ENCODE measurements around the gene TMEM119.

The TMEM119 gene, protein sequence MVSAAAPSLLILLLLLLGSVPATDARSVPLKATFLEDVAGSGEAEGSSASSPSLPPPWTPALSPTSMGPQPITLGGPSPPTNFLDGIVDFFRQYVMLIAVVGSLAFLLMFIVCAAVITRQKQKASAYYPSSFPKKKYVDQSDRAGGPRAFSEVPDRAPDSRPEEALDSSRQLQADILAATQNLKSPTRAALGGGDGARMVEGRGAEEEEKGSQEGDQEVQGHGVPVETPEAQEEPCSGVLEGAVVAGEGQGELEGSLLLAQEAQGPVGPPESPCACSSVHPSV

DNA sequence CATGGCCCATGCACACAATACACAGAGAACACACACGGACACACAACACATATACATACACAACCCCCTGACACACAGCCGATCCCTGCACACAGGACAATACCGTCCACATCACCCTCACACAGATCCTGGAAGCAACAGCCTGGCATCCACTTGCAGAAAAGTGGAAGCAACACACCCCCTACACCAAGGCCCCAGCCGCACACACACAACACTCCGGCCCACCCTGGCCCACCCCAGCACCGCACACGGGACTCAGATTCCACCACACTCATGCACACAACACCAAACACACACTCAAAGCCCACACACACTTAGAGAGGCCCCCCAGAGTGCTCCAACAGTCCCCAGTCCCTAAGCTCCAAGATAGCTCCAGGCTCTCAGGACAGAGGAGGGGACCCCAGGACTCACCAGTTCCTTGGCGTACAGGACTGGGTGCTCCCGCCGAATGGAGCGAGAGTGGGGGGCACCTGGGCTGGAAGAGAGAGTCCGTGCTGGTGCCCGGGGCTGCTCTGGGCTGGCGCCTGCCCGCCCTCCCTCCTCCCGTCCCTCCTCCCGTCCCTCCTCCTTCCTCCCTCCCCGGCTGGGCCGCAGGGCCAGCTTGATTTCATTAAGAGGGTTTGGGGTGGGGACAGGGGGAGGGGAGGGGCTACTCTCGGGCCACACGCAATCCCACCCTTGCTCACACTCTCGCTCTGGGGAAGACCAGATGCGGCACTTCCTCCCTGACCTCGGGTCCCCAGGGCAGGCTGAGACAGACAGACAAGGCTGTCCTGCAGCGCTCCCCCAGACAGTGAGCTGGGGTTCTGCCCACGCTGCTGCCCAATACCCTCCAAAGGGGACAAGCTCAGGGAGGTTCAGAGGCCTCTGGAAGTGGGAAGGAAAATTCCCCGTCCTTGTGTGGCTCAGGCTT, at the start of gene TMEM119:
Gene TMEM119, minus strand, starts transcription at position 526 of the 913 bp plus-strand sequence. CDS start 5,701 bp downstream, outside the sequence.
- DNase-seq: no peak

DNA sequence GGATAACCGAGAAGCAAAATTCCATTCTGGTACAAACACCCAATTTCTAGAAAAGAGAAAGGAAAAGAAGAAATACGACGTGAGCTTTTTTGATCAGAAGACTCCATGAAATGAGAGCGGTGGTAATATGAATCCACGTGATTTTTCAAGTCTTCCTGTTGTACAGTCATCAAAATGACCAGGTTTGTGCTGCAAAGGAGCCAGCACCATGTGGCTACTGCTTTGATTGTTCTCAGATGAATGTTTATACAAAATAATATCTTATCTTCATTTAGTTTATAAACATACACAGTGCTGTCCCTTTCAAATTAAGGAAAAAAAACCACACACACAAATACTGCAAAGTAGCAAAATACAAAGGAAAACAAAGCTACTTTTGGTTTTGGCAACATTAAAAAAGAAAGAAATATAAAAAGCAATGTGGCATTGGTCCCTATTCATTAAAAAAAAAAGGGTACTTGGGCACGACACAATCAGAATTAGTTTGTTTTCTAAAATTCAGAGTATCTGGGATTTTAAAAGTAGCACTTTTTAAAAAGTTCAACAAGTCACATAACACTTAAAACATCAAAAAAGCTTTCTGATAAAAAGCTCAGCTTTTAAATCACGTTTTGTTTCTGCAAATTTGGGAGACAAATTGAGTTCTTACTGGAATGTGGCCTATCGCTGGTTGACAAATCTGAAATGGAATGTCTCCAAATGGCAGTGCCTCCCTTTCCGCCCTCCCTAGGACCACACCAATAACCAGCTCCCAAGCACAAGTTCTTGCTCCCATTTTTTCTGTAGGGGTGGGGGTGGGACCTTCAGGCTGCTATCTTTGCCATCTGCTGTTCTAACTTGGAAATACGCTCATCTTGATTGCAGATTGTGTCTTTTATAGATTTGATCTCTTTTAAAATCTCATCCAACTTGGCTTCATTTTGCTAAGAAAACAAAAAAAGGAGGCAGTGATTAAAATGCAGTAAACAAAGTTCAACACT, 49.0 kb upstream of the TMEM119 start:
- no peak for DNase-seq

DNA sequence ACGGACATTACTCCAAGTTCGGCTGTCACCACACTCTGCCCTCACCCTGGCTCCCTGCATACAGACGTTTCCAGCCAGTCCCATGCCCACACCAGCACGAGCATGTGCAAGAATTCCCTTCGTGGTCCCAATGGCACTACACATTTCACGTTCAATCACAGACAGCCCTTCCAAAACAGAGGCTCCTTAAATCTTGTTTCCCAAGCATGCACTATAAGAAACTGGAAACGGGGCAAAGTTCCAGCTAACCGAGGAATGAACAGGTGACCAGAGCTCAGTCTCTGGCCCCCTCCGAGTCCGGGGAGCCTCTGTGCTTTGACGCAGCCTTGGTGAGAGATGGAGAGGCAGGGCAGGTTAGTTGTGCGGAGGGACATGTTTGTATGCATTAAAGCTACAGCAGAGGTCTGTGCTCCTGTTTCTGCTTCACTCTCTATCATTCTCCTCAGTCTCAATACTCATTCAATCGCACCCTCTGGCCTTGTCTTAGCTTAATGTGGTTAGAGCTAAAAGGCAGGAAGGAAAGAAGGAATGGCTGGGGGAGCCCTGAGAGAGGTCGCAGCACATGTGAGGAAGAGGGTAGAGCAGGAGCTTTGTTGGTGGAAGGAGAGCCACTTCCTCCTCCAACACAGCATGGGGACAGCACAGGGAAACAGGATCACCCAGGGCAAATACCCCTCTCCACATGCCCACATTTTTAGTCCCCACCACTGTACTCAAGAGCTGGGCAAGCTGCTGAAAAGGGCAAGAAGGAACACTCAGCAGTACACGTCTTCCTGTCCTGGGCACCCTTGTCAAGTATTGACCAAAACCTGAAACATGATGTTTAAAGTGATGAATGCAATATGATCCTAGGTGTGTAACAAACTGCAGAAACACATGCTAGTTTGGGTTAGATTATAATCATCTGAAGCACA, 48.1 kb upstream of the TMEM119 start:
- no peak for DNase-seq

DNA sequence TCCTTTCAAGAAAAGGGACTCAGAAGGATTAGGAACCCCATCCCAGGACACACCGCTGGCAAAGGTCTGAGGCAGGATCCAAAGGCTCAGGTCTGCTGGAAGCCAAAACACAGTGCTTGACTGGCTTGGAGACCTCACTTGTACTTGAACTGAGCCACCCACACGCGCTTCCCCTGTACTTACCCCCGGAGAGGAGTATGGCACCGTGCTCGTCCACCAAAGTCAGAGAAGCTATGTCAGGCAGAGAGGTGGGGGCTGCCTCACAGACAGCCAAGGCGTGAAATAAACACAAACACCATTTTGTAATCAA, 46.9 kb upstream of the TMEM119 start:
- no peak for DNase-seq

DNA sequence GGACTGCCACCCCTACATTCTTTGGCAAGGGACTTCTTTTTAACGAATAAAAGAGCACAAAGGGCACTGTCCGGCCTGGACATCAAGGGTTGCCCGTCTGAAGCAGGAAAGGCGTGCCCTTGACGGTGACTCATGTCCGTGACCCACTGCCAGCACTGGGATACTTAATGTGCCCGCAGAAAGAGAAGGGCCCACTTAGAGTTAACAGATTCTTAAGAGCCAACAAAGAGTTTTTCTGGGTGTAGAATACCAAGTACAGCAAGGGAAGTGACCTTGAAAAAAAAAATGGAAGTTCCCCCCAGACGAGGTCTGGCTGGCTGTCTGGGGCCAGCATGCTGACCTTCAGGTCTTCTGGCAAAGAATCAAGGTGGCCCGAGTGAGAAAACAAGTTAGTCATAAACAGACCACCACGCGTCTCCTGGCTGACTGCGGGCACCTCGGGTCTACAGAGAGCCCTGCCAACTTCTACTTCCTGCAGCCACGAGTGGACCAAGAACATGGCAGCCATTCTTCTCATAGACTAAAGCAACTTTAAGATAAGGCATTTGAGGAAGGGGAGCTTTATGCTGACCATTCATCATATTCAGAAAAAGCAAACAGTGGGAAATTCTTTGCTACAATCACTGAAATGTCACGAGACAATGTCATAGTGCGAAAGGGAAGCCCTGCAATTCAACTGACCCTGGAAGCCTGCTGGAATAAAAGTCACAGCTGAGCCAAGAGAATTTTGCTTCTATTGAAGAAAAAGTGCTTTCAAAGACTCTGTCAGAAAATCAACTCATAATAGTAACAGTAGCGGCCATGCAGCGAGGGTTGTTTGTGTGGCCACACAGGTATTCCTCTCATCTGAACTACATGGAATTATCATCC, 46.3 kb upstream of the TMEM119 start:
- no peak for DNase-seq

DNA sequence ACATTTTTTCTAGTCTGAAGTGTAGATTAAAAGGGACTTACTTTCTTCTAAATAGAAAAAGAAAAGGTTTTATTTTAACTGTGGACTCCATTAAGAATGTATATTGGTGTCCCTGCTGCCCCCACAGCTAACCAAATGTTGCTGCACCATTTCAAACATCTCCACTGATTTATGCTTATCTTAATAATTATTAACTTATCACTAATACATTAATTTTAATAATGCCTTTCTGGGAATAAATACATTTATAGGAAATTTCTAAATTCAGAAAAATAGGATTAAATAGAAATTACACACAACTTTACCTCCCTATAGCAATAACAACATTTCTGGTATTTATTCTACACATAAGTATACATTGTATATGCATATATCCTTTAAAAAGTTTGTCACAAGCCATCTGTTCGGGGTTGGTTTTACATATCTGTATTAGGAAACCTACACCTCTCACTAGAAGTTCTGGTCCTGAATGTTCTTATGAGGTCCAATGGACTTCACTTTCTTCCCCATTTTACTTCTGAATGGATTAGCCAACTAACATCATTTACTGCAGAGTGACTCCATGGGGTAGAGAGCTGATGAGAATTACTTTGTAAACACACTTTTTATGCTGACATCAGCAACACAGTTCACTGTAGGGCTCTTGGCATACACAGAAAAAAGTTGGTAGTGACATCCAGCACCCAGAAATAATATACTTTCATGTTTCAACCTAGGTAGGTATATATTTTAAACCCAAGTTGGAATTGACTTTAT, 45.2 kb upstream of the TMEM119 start:
- no peak for DNase-seq

DNA sequence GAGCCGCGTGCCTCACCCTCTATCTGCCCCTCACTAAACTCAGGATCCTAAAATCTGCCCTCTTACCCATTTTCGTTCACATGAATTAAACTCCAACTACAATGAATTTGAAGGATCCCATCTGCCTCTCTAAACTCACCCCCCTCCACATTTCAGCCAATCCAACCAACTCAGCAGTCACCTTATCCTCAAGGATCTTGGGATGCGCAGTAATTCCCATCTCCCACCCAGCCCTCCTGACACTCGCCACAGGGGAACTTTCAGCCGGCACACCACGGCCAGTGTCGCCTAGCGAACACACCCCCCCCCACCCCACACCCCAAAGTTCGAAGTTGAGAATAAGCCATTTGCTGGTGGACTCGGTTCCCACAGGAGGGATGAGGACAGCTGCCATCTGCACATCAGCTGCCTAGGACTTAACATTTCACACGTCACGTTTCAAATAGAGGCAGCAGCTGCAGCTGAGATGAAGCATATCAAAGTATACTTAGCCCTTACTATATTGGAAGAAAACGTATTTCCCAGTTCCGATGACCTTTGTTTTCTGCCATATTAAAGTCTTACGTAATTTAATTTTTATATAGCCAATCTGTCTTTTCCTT, 44.5 kb upstream of the TMEM119 start:
- DNase-seq: no peak

DNA sequence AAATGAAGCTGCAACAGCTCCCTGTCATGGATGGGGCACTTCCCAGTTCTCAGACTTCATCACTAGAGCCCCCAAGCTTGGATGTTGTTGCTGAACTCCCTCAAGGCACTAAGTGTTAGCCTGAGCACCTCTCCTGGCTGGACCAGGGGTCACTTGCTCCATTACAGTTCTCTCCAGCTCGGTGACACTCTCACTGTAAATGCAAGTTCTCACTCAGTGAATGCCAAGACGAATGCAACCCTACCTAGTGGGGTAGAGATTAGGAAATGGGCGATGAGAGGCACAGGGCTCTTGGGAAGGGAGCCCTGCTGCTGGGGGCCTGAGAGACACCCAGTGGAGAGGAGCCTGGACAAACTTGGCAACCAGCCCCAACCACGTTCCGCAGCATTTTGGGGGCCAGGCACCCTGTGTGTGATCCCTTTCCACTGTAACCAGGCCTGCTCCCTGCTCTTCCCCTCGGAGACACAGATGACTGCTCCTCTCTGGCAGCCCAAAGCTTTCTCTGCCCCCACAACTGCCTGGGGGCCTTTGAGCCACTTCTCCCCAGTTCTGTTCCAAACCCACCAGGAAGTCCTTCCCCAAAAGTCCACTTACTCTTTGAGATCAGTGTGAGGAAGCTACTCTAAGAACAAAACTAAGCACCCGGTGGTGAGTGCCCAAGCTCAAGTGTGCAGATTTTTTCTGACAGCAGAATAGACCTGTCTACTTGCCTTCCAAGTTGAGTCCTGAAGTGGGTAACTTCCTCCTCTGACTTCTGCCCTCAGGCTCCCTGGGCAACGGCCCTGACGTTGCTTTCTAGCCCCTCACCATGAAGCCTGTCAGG, 43.8 kb upstream of the TMEM119 start:
- DNase-seq: no peak

DNA sequence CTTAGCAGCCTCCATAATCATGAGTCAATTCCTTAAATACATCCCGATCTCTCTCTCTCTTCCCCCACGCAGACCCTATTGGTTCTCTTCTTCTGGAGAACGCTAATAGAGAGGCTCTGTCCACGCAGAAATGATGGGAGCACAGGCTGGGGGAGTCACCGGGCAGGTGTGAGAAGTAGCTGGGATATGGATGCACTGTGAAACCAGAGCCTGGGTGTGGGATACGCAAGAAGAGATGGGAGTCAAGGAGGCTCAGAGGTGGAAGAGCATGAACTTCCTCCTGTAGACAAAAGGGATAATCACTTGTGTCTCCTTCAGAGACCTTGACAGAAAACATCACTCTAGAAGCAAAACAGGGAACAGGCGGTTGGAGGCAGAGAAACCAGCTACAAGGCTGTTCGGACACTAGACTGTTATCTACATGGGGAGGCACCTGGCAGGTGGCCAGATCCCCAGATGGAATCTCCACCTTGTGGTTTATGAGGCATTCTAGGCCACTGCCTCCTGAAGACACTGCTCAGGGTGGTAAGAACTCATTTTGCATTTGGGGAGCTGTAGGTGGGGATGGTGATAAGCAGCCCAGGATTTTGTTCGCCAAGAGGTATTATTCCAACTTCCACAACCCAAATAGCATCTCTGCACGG, 43.0 kb upstream of the TMEM119 start:
- no peak for DNase-seq

DNA sequence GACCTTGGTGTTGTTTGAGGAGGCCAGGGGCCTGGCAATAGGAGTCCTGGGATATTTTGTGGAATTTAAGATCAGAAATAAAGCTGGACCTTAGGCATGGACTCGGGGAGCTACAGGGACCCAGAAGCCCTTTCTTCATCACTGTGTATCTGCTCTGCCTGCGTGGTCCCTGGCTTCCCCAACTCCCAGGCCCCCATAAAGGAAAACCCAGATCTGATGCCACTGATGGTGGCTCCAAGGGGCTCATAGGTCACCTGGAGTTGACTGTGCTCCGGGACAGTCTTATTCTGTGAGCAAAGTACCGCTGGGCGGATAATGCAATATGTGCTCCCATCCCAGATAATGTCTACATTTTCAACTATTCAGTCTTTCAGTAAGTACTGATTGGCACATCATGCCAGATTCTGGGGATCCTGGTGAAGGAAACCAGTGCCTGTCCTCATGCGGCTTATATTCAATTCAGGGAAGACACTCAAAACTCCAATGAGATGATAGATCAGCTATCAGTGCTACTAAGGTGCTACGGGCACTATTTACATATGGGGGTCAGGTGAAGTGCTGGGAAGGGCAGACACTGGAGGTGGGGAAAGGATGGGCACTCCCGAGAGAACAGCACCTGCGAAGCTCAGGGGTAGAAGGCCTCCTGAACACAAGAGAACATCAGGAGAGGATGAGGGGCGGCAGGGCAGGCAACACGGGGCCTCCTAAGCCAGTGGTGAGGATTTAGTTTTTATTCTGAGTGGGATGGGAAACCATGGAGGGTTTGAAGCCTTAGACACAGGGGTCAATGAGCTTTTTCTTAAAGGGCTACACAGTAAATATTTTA, 41.3 kb upstream of the TMEM119 start:
- no peak for DNase-seq

DNA sequence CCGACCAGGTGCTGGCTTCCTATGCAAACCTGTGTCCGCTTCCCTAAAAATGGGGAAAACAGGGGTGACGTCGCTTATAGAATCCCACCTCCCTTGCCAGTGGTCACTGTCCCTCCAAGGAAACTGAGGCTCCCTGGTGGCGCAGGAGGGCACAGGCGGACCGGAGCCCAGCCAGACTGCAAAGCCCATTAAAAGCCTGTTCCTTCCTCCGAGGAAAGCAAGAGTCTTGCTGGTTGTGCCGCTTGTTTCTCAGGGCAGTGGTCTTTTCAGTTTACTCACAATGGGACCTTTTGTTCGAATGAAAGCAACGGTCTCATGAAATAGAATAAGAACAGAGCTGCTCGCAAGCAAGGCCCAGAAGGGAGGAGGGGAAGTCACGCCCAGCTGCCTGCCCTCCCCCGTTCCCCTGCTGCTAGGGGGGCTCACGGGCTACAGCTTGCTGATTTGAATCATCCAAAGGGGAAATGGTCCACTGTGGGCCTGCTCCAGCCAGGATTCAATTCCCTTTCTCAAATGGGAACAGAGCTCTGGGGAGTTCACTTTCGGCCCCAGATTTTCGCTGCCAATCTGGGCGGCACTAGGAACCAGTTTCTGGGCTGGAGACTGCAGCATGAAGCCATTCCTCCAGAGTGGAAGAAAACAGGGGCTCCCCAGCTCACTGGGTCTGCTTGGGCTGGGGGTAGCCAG, 40.4 kb upstream of the TMEM119 start:
- no peak for DNase-seq

DNA sequence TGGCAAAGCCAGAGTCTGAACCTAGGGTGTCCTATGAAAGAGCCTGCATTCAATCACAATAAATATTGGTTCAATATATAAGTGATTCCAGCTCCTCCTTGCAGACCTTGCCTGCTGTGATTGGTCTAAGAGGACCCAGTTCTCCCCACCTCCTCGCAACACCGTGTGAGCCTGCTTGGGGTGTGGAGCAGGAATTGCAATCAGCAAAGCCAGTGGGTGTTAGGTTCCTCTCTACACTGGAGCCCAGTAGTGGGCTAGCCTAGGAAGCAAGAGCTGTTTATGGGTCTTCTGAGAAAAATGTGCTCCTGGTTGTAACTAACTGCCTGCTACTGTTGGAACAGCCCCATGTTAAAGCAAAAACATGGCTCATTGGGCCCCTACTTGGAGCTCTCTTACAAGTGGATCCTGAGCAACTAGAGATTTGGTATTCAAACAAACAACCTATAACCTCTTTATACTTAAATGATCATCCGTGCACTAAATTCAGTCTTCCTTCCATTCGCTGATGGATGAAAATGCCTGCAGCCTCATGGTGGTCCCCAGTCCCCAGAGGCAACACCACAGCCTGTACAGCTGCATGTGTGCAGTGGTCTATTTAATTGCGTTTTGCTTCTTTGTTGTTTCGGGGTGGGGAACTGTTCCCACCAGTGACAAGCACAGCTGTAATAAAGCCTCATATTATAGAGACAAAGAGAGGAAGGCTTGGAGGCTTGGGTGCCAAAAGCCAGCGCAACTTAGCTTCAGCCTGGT, 39.5 kb upstream of the TMEM119 start:
- DNase-seq: no peak

DNA sequence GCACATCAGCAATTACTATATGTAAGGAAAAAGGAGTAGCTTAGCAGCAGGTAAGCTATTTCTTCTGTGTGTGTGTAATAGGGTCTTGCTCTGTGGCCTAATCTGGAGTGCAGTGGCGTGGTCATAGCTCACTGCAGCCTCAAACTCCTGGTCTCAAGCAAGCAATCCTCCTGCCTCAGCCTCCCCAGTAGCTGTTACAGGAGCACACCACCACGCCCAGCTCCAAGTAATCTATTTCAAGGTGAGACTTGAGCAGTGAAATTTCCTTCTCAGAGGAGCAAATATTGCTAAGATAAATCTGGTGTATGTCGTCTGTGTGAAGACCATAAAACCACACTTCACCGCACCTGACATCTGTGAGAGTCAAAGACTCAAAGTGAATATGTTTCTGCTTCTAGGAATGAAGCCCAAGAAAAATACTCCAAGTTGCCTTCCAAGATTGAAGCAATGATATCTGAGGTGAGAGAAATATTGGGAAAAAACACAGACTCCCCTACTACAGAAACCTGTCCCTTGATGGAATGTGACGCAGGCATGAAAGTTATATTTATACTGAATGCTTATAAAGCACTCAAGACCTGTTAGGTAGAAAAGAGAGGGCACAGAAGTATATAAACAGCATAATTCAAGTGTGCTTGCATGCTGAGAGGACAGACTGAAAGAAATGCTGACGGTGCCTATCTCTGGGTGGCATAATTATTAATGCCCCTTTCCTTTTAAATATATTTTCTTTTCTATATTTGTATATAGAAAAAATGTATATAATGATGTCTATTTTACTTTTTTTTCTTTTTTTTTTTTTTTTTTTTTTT, 38.3 kb upstream of the TMEM119 start:
- no peak for DNase-seq

DNA sequence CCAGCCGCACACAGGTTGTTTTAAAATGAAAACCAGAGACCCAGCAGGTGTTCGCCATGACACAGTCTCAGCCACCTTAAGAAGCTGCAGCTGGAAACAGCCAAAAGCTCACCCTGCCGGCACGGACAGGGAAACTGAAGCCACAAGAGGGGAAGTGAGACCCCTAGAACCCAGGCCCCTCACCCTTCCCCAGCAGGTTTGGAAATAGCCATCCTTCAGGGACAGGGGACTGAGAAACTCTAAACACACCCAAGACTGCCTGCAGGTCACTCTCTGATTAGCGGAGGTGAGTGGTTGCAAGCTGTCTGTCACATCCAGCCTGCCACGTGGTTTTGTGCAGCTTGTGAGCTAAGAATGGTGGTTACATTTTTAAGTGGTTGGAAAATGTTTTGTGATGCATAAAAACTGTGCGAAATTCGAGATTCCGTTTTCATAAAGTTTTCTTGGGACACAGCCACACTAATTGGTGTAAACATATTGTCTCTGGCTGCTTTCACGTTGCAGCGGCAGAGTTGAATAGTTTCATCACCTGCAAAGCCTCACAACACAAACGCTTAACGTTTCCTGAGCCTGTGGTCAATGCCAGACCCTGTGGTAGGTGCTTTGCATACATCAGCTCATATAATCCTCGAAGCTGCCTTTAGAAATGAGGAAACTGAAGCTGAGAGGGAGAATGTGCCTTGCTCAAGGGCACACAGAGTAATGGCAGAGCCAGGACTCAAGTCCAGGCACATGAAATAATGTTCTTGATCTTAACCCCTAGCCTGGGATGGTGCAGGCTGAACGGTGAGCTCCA, 37.5 kb upstream of the TMEM119 start:
- DNase-seq: no peak

All from NCI-H2029 treated with DMSO at 0.1 percent for 48 hours (cell line).